H9 (cell line): ENCODE data around the gene R3HCC1L. TPM values are rescaled to one million over a fixed set of nuclear protein-coding genes. Genes with fewer than 3 reads are reported as not detected.

Source experiments
- DNase-seq: peaks from one replicate; pipeline ENCODE4 v3.0.0-alpha.2; 2017
- H2AFZ ChIP-seq: one replicate; pipeline ENCODE4 v1.6.1; 2013; ENCODE audit warnings: mild to moderate bottlenecking, low read length, control low read depth, moderate library complexity
- H2AK5ac ChIP-seq: 2 replicates; pipeline ENCODE4 v1.6.1; 2013; ENCODE audit warnings: low read length, control low read depth, mixed read lengths; ENCODE audit not compliant: insufficient read length
- H2BK120ac ChIP-seq: one replicate; pipeline ENCODE4 v1.6.1; 2013; ENCODE audit warnings: low read depth, mild to moderate bottlenecking, low read length, control low read depth, inconsistent platforms; ENCODE audit not compliant: poor library complexity, severe bottlenecking
- H2BK12ac ChIP-seq: 2 replicates; pipeline ENCODE4 v1.6.1; 2013; ENCODE audit warnings: low read length, control low read depth, mixed read lengths, low read depth; ENCODE audit not compliant: insufficient read length
- H2BK15ac ChIP-seq: 2 replicates; pipeline ENCODE4 v1.6.1; 2013; ENCODE audit warnings: low read depth, low read length, control low read depth
- H2BK20ac ChIP-seq: one replicate; pipeline ENCODE4 v1.6.1; 2013; ENCODE audit warnings: low read depth, mild to moderate bottlenecking, low read length, control low read depth, inconsistent platforms; ENCODE audit not compliant: poor library complexity, severe bottlenecking
- H2BK5ac ChIP-seq: 2 replicates; pipeline ENCODE4 v1.6.1; 2013; ENCODE audit warnings: low read length, control low read depth, mixed read lengths; ENCODE audit not compliant: insufficient read length
- H3K14ac ChIP-seq: 2 replicates; pipeline ENCODE4 v1.6.1; 2013; ENCODE audit warnings: low read length, control low read depth; ENCODE audit not compliant: insufficient read depth
- H3K18ac ChIP-seq: 2 replicates; pipeline ENCODE4 v1.6.1; 2013; ENCODE audit warnings: low read depth, mild to moderate bottlenecking, mixed read lengths, low read length, control low read depth; ENCODE audit not compliant: insufficient read length
- H3K23ac ChIP-seq: 2 replicates; pipeline ENCODE4 v1.6.1; 2013; ENCODE audit warnings: low read length, control low read depth, mixed read lengths, low read depth; ENCODE audit not compliant: insufficient read length
- H3K23me2 ChIP-seq: 2 replicates; pipeline ENCODE4 v1.6.1; 2013; ENCODE audit warnings: low read depth, mild to moderate bottlenecking, mixed read lengths, low read length, control low read depth; ENCODE audit not compliant: insufficient read length, poor library complexity, severe bottlenecking
- H3K27ac ChIP-seq: 2 replicates; pipeline ENCODE4 v1.5.1; 2013; ENCODE audit warnings: low read length, control low read depth, mixed read lengths, low read depth; ENCODE audit not compliant: insufficient read length
- H3K27me3 ChIP-seq: 2 replicates; pipeline ENCODE4 v1.6.1; 2013; ENCODE audit warnings: low read length, control low read depth, inconsistent platforms; ENCODE audit not compliant: insufficient read depth
- H3K4ac ChIP-seq: 2 replicates; pipeline ENCODE4 v1.6.1; 2013; ENCODE audit warnings: low read depth, mild to moderate bottlenecking, control low read depth, inconsistent platforms, low read length, moderate library complexity
- H3K4me1 ChIP-seq: 2 replicates; pipeline ENCODE4 v1.6.1; 2013; ENCODE audit warnings: low read length, control low read depth, inconsistent platforms; ENCODE audit not compliant: insufficient read depth
- H3K4me2 ChIP-seq: 2 replicates; pipeline ENCODE4 v1.6.1; 2013; ENCODE audit warnings: low read length, control low read depth, mixed read lengths; ENCODE audit not compliant: insufficient read length, insufficient read depth
- H3K56ac ChIP-seq: 2 replicates; pipeline ENCODE4 v1.6.1; 2013; ENCODE audit warnings: low read depth, mild to moderate bottlenecking, mixed read lengths, low read length, control low read depth; ENCODE audit not compliant: insufficient read length
- H3K79me1 ChIP-seq: 2 replicates; pipeline ENCODE4 v1.6.1; 2013; ENCODE audit warnings: low read depth, mild to moderate bottlenecking, moderate library complexity, low read length, control low read depth, inconsistent platforms; ENCODE audit not compliant: insufficient read depth, poor library complexity, severe bottlenecking
- H3K79me2 ChIP-seq: 2 replicates; pipeline ENCODE4 v1.6.1; 2013; ENCODE audit warnings: low read length, control low read depth, inconsistent platforms; ENCODE audit not compliant: insufficient read depth
- H3K9ac ChIP-seq: 2 replicates; pipeline ENCODE4 v1.6.1; 2013; ENCODE audit warnings: low read length, control low read depth, mixed read lengths; ENCODE audit not compliant: insufficient read length; ENCODE audit errors: extremely low read depth
- H3K9me3 ChIP-seq: one replicate; pipeline ENCODE4 v1.6.1; 2013; ENCODE audit warnings: low read depth, low read length, inconsistent platforms; ENCODE audit not compliant: control insufficient read depth
- H3T11ph ChIP-seq: one replicate; pipeline ENCODE4 v1.6.1; 2013; ENCODE audit warnings: mild to moderate bottlenecking, low read length, control low read depth, inconsistent platforms
- H4K20me1 ChIP-seq: one replicate; pipeline ENCODE4 v1.6.1; 2013; ENCODE audit not compliant: control insufficient read depth, insufficient read length, insufficient read depth
- H4K5ac ChIP-seq: 2 replicates; pipeline ENCODE4 v1.6.1; 2013; ENCODE audit warnings: low read depth, mild to moderate bottlenecking, mixed read lengths, low read length, control low read depth; ENCODE audit not compliant: insufficient read length
- H4K8ac ChIP-seq: replicated peaks from 2 replicates; pipeline ENCODE4 v1.6.1; 2013; ENCODE audit warnings: low read length, control low read depth, mixed read lengths, low read depth; ENCODE audit not compliant: insufficient read length
- H4K91ac ChIP-seq: 2 replicates; pipeline ENCODE4 v1.6.1; 2013; ENCODE audit warnings: low read depth, mild to moderate bottlenecking, moderate library complexity, mixed read lengths, low read length, control low read depth; ENCODE audit not compliant: insufficient read length
- H3K27ac Mint-ChIP-seq, 3 experiments: 2 replicates in 2 of 3; 3 replicates in 1 of 3; pipeline ENCODE4 v1.8.0; 2020 to 2021; ENCODE audit warnings: mixed read lengths in 3 of 3, mild to moderate bottlenecking in 1 of 3, moderate library complexity in 1 of 3
- H3K27me3 Mint-ChIP-seq: 2 replicates; pipeline ENCODE4 v1.8.0; 2021; ENCODE audit warnings: low read depth, mild to moderate bottlenecking, moderate library complexity, mixed read lengths
- H3K36me3 Mint-ChIP-seq, 3 experiments: 2 replicates in 2 of 3; 3 replicates in 1 of 3; pipeline ENCODE4 v1.8.0; 2020 to 2021; ENCODE audit warnings: low read depth in 3 of 3, mixed read lengths in 3 of 3; ENCODE audit not compliant: insufficient read depth in 1 of 3
- H3K4me1 Mint-ChIP-seq, 2 experiments: 2 replicates each; pipeline ENCODE4 v1.8.0; 2020; ENCODE audit warnings: mixed read lengths in 2 of 2
- H3K4me3 Mint-ChIP-seq, 2 experiments: 2 replicates in 1 of 2; 3 replicates in 1 of 2; pipeline ENCODE4 v1.8.0; 2020 to 2021; ENCODE audit warnings: mild to moderate bottlenecking in 2 of 2, mixed read lengths in 2 of 2, moderate library complexity in 1 of 2
- H3K9me3 Mint-ChIP-seq, 2 experiments: 2 replicates in 1 of 2; 3 replicates in 1 of 2; pipeline ENCODE4 v1.8.0; 2020; ENCODE audit warnings: mild to moderate bottlenecking in 2 of 2, mixed read lengths in 2 of 2, moderate library complexity in 1 of 2
- CTCF ChIP-seq: fragments of 200-600 bp; sonication (generic); conservative IDR thresholded peaks from 3 replicates; pipeline ENCODE4 v1.8.0; 2021; ENCODE audit warnings: antibody characterized with exemption, mild to moderate bottlenecking
- WGBS: extraction: QIAGEN DNeasy Blood & Tissue Kit; methylation state at CpG from one replicate; pipeline ENCODE4 v1.1.7; 2013; ENCODE audit warnings: missing lambda C conversion rate, low lambda C conversion rate, mixed read lengths; ENCODE audit not compliant: insufficient read length; ENCODE audit errors: extremely low coverage; 5-methylcytosine and 5-hydroxymethylcytosine counted together
- total RNA-seq: library from RNA; stranded (reverse); gene quantifications from 2 replicates; pipeline ENCODE4 v1.2.1, GENCODE V29; 2021

The R3HCC1L gene
- total RNA-seq, 1 experiment from 2014 or later: 18.5 TPM

- no peak overlapping the region for H4K8ac ChIP-seq
- TF ChIP-seq CTCF: no peak
- H2BK20ac ChIP-seq: no peak overlapping the region
- H3K27ac Mint-ChIP-seq: no peak overlapping the region
- no peak overlapping the region for H2AK5ac ChIP-seq
- no peaks in the 10 kb centered on the region for H3K23me2 ChIP-seq
- no peaks in the 10 kb centered on the region for H3K27me3 Mint-ChIP-seq
- no peak overlapping the region for H3K23ac ChIP-seq
- no peak overlapping the region for H4K5ac ChIP-seq
- peaks cover 0 to 1% of the 10 kb centered on the region in 2 experiments; a peak in 2 of 4 replicates for H3K4me1 Mint-ChIP-seq
- H3T11ph ChIP-seq: no peak overlapping the region
- no peak overlapping the region for H3K9ac ChIP-seq
- H3K4me3 Mint-ChIP-seq: no peak overlapping the region
- no peaks in the 10 kb centered on the region for H3K4me1 ChIP-seq
- WGBS: no CpG with 5 or more reads among the region's 5 CpGs
- no peak overlapping the region for H2BK120ac ChIP-seq
- H3K18ac ChIP-seq: no peak overlapping the region
- no peaks in the 10 kb centered on the region for H3K9me3 Mint-ChIP-seq
- no peak overlapping the region for H3K4me2 ChIP-seq
- H3K14ac ChIP-seq: no peak overlapping the region
- H3K9me3 ChIP-seq: no peaks in the 10 kb centered on the region
- H3K36me3 Mint-ChIP-seq: peaks cover 3 to 27% (median 14%) of the 10 kb centered on the region in 3 experiments; a peak in 6 of 7 replicates
- no peak overlapping the region for H2AFZ ChIP-seq
- H3K79me2 ChIP-seq: no peaks in the 10 kb centered on the region
- no peak for DNase-seq
- no peaks in the 10 kb centered on the region for H4K20me1 ChIP-seq
- H3K27me3 ChIP-seq: no peaks in the 10 kb centered on the region
- H2BK15ac ChIP-seq: no peak overlapping the region
- H3K4ac ChIP-seq: no peak overlapping the region
- H2BK5ac ChIP-seq: no peak overlapping the region
- H3K56ac ChIP-seq: no peak overlapping the region
- H3K79me1 ChIP-seq: no peaks in the 10 kb centered on the region
- H2BK12ac ChIP-seq: no peak overlapping the region
- no peak overlapping the region for H3K27ac ChIP-seq
- H4K91ac ChIP-seq: no peak overlapping the region
Measured at GRCh38 chr10:98244141-98244540, 109.7 kb downstream of the R3HCC1L start.
